Measurements from ENCODE around the gene ECM2.

Gene ECM2

GRCh38 chr9:92468206-92468605, 67.6 kb downstream of the ECM2 start:
- in situ Hi-C loops (cut with MboI; ENCODE audit: low sequenced_read_pairs), result no loop called here

- in situ Hi-C loops (cut with MboI; ENCODE audit: low sequenced_read_pairs), result no loop called here
These were observed 68.3 kb downstream of the ECM2 start for GRCh38 chr9:92467511-92467910.

- in situ Hi-C loops (cut with MboI; ENCODE audit: low sequenced_read_pairs), result no loop called here
These were observed 68.7 kb downstream of the ECM2 start for GRCh38 chr9:92467041-92467440.

GRCh38 chr9:92463984-92464383, 71.8 kb downstream of the ECM2 start:
- in situ Hi-C loops (cut with MboI; ENCODE audit: low sequenced_read_pairs), result no loop called here

- in situ Hi-C loops (cut with MboI; ENCODE audit: low sequenced_read_pairs), result no loop called here
These were observed 72.4 kb downstream of the ECM2 start for GRCh38 chr9:92463387-92463786.

GRCh38 chr9:92457576-92457975, 78.2 kb downstream of the ECM2 start:
- in situ Hi-C loops (cut with MboI; ENCODE audit: low sequenced_read_pairs), result no loop called here

GRCh38 chr9:92455217-92455616, 80.6 kb downstream of the ECM2 start:
- in situ Hi-C loops (cut with MboI; ENCODE audit: low sequenced_read_pairs), result no loop called here

- in situ Hi-C loops (cut with MboI; ENCODE audit: low sequenced_read_pairs), result loop anchor here (25.0 kb wide), 1 partner anchor 309 kb away; no protein-coding TSS in a partner anchor
These were observed 89.3 kb downstream of the ECM2 start for GRCh38 chr9:92446536-92446935.

Measured in HL-60/S4 treated with retinoic acid at 250 ng/mL for 4 days and 3 days (cell line).